Raji (cell line): ENCODE measurements around the gene ARHGAP45.

Experiments used
- POLR2A ChIP-seq: IDR thresholded peaks from 2 replicates; pipeline ENCODE4 v1.6.1; 2011; ENCODE audit warnings: low read depth, low read length, control low read depth; ENCODE audit not compliant: insufficient read depth

The ARHGAP45 gene

DNA sequence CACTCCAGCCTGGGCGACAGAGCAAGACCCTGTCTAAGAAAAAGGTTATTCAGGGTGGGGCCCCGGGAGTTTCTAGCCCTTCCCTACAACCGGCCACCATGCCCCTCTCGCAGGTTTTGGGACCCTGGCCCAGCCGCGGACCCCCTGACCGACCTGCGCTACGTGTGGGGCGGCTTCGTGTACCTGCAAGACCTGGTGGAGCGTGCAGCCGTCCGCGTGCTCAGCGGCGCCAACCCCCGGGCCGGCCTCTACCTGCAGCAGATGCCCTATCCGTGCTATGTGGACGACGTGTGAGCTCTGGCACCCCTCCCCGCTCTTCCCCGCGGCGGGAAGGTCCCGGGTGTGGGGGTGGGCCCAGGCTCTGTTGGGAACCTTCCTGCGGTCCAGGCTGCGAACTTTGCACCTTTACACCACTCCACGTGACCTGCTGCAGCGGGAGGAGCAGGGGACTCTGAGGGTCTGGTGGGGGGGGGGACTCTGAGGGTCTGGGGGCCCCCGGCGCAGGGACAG, 20.8 kb upstream of the ARHGAP45 start:
- no peak for TF ChIP-seq POLR2A

DNA sequence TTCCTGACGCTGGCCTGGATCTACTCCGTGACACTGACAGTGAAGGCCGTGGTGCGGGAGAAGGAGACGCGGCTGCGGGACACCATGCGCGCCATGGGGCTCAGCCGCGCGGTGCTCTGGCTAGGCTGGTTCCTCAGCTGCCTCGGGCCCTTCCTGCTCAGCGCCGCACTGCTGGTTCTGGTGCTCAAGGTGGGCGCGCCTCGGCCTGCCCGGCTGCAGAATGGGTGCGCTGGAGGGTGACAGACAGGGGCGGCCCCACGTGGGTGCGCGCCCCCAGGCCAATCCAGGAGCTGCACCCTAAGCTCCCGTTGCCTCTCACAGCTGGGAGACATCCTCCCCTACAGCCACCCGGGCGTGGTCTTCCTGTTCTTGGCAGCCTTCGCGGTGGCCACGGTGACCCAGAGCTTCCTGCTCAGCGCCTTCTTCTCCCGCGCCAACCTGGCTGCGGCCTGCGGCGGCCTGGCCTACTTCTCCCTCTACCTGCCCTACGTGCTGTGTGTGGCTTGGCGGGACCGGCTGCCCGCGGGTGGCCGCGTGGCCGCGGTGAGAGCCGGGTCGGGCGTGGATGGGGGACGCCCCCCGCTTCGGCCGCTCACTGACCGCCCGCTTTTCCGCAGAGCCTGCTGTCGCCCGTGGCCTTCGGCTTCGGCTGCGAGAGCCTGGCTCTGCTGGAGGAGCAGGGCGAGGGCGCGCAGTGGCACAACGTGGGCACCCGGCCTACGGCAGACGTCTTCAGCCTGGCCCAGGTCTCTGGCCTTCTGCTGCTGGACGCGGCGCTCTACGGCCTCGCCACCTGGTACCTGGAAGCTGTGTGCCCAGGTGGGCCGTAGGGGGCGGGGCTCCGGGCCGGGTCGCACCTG, 19.9 kb upstream of the ARHGAP45 start:
- TF ChIP-seq POLR2A, result no peak

DNA sequence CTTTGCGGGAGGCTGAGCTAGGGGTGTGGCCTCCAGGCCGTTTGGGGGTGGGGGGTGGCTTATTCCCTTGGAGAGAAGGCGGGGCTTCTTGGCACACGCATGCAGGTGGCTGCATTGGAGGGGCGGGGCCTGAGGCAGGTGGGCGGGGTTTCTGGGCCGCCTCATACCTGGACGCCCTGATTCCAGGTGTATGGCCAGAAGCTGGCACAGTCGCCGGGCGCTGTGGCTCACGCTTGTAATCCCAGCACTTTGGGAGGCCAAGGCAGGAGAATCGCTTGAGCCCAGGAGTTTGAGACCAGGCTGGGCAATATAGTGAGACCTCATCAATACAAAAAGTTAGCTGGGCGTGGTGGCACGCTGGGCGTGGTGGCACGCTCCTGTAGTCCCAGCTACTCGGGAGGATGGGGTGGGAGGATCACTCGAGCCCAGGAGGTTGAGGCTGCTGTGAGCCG, 19.2 kb upstream of the ARHGAP45 start:
- TF ChIP-seq POLR2A, result no peak

DNA sequence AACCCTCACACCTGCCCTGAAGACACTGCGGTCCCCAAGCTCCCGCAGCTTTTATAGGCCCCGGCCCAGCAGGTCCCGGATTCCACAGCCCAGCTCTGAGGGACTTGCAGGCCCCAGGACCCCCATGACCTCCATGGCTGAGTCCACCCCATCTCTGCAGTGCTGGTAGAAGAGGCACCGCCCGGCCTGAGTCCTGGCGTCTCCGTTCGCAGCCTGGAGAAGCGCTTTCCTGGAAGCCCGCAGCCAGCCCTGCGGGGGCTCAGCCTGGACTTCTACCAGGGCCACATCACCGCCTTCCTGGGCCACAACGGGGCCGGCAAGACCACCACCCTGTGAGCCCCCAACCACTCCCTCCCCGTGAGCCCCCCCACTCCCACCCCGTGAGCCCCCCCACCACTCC, 17.9 kb upstream of the ARHGAP45 start:
- no peak for TF ChIP-seq POLR2A

DNA sequence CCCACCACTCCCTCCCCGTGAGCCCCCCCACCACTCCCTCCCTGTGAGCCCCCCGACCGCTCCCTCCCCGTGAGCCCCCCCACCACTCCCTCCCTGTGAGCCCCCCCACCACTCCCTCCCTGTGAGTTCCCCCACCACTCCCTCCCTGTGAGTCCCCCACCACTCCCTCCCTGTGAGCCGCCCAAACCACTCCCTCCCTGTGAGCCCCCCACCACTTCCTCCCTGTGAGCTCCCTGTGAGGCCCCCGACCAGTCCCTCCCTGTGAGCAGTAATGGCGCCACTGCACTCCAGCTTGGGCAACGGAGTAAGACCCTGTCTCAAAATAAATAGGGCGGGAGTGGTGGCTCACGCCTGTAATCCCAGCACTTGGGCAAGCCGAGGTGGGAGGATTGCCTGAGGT, 17.2 kb upstream of the ARHGAP45 start:
- TF ChIP-seq POLR2A, result no peak

DNA sequence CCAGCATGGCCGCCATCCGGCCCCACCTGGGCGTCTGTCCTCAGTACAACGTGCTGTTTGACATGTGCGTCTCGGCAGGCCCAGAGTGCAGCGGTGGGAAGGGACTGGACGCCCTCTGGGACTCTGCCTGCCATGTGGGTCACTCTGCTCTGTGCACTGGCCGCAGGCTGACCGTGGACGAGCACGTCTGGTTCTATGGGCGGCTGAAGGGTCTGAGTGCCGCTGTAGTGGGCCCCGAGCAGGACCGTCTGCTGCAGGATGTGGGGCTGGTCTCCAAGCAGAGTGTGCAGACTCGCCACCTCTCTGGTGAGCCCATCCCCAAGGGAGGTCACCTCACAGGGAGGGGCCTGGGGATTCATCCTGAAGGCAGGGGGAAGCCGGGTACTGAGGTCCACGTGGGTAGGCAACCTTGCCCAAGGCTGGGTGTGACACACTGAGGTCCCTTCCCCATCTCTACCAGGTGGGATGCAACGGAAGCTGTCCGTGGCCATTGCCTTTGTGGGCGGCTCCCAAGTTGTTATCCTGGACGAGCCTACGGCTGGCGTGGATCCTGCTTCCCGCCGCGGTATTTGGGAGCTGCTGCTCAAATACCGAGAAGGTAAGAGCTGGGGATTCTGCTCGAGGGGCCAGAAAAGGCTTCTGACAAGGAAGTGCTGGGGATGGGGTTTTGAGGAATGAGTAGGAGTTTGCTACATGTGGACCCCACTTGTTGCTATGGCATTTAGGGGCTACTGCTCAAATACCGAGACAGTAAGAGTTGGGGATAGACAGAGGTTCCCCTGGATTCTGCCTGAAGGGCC, 15.8 kb upstream of the ARHGAP45 start:
- no peak for TF ChIP-seq POLR2A

DNA sequence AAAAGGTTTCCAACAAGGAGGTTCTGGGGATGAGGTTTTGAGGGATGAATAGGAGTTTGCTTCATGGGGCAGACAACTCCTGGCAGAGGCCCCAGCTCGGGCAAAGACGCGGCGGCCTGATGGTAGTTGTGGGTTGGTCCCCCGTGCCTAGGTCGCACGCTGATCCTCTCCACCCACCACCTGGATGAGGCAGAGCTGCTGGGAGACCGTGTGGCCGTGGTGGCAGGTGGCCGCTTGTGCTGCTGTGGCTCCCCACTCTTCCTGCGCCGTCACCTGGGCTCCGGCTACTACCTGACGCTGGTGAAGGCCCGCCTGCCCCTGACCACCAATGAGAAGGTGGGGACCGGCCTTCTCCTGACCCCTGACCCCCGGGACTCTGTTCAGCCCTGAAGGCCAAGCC, 15.2 kb upstream of the ARHGAP45 start:
- TF ChIP-seq POLR2A, result no peak

DNA sequence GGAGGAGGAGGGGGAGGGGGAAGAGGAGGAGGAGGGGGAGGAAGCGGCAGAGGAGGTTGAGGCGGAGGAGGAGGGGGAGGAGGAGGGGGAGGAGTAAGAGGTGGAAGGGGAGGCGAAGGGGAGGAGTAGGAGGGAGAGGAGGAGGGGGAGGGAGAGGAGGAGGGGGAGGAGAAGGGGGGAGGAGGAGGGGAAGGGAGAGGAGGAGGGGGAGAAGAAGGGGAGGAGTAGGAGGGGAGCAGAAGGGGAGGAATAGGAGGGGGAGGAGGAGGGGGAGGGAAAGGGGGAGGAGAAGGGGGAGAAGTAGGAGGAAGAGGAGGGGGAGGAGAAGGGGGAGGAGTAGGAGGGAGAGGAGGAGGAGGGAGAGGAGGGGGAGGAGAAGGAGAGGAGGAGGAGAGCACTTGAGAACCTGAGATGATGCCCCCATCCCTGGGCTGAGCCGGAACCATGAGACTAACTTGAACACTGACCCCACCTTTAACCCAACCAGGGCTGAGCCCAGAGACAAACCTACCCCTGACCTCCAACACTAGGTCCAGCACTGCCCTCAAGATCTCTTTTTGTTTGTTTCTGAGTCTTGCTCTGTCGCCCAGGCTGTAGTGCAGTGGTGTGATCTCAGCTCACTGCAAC, 14.5 kb upstream of the ARHGAP45 start:
- no peak for TF ChIP-seq POLR2A

DNA sequence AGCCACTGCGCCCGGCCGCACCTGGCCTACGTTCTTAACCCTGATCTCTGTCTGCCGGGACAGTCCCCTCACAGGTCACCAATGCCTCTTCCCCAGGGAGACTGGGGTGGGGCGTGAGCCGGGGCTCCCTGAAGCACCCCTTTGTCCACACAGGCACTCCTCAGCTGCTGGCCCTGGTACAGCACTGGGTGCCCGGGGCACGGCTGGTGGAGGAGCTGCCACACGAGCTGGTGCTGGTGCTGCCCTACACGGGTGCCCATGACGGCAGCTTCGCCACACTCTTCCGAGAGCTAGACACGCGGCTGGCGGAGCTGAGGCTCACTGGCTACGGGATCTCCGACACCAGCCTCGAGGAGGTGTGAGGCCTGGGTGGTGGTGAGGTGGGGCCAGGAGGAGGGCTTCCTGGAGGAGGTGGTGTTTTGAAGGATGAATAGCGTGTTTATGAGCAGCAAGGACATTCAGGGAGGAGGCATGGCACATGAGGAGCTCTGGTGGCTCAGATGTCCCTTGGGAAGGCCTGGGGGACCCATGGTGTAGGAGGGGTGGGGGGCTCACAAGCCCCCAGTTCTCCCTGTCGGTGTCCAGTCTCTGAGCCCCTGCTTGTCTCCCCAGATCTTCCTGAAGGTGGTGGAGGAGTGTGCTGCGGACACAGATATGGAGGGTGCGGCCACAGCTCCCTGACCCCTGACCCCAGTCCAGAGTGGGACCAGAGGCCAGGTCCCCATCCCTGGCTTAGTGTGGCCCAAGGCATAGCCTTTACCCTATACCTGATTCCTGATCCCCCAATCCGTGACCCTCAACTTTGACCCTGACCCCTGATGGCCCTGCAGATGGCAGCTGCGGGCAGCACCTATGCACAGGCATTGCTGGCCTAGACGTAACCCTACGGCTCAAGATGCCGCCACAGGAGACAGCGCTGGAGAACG, 13.5 kb upstream of the ARHGAP45 start:
- no peak for TF ChIP-seq POLR2A

DNA sequence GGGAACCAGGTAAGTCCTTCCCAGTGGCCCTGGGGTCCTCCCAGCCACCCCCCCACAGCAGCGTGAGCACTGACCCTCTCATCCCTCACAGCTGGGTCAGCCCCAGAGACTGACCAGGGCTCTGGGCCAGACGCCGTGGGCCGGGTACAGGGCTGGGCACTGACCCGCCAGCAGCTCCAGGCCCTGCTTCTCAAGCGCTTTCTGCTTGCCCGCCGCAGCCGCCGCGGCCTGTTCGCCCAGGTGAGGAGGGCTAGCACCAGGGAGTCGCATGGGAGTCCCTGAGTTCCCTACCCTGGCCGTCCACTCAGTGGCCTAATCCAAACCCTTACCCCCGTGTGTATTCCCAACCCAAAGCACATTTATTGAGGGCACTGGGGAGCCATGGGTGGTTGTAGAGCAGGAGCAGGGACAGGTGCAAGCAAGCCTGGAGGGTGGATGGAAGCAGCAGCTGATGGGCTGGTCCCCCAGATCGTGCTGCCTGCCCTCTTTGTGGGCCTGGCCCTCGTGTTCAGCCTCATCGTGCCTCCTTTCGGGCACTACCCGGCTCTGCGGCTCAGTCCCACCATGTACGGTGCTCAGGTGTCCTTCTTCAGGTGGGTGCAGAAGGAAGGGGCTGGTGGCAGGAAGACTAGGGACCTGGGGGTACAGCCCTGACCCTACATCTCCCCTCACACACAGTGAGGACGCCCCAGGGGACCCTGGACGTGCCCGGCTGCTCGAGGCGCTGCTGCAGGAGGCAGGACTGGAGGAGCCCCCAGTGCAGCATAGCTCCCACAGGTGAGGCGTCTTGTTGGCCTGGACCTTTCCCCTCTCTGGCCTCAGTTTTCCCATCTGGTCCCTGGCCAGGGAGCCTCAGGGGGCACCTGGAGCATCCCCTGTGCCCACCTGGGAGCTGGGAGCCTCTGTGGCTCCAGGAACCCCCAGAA, 12.6 kb upstream of the ARHGAP45 start:
- no peak for TF ChIP-seq POLR2A

DNA sequence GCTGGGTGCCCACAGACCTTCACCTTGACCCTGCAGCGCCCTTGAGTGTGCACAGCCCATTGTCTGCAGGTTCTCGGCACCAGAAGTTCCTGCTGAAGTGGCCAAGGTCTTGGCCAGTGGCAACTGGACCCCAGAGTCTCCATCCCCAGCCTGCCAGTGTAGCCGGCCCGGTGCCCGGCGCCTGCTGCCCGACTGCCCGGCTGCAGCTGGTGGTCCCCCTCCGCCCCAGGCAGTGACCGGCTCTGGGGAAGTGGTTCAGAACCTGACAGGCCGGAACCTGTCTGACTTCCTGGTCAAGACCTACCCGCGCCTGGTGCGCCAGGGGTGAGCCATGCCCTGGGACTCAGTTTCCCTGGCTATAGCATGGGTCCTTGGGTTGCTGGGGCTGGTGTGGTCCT, 11.9 kb upstream of the ARHGAP45 start:
- TF ChIP-seq POLR2A, result no peak

DNA sequence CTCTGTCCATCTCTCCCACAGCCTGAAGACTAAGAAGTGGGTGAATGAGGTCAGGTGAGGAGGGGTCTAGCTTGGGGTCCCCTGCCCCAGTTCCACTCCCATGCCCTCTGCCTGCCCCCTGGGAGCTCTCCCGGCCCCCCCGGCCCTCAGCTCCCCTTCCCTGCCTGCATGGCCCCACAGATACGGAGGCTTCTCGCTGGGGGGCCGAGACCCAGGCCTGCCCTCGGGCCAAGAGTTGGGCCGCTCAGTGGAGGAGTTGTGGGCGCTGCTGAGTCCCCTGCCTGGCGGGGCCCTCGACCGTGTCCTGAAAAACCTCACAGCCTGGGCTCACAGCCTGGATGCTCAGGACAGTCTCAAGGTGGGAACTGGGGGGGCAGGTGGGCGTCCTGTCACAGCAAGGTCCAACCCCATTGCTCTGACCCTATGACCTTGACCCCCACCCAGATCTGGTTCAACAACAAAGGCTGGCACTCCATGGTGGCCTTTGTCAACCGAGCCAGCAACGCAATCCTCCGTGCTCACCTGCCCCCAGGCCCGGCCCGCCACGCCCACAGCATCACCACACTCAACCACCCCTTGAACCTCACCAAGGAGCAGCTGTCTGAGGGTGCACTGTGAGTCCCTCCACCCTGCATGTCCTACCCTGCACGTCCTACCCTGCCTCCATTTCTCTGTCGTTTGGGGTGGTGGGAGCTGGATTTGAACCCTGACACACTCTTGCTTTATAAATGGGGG, 10.9 kb upstream of the ARHGAP45 start:
- TF ChIP-seq POLR2A, result no peak
